Activated CD8-positive, alpha-beta memory T cell treated with anti-CD3 and anti-CD28 coated beads, Interleukin-2, amount 50 U/mL, for 48 hours (primary cell): ENCODE measurements around the gene HOXA9.
A peak's percentile ranks its signal among the peaks of the same experiment; 100 is the strongest.

Experiments
- DNase-seq: peaks from one replicate; pipeline ENCODE4 v3.0.0-alpha.2; 2020

The HOXA9 gene

DNA sequence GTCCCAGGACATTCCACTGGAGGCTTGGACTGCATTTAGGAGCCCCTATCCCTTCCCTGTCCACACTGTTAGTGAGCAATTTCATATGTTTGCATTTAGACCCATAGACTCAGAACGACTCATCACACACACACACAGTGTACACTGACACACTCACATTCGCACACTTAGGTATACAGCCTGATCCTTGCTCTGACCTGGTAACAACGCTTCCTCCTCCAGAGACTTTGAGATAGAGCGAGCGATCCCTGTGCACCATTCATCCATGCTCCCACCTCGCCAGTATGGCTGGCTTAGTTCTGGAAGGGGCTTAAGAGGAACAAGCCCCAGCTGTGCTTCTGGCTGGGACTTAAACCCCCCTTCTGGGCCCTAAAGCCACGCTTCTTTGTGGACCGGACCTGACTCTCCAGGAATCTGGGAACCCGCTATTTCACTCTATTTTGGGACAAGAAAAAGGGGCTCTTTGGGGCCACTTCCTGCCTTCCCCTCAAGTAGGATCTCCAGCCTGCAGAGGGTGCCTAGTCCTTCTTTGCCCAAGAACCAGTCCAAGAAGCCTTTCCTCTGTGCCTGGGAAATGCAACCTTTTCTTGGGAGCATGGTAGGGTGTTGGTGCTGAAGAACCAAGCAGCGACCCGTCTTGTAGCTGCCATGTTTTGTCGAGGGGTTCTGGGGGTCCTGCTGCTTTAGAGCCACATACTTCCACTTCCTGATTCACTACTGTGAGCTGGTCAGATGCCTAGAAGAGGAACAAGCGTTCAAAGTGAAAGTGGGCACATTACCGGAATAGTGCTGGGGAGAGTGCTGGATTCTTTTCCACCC, 35.6 kb upstream of the HOXA9 start:
- DNase-seq = peak; percentile 51

GRCh38 chr7:27199849-27200760, 34.8 kb upstream of the HOXA9 start, which contains the start of gene HOXA13:
Gene HOXA13 (minus strand): TSS chr7:27200091. CDS start chr7:27200077, 14 bp downstream.
- peak; percentile 58 for DNase-seq

DNA sequence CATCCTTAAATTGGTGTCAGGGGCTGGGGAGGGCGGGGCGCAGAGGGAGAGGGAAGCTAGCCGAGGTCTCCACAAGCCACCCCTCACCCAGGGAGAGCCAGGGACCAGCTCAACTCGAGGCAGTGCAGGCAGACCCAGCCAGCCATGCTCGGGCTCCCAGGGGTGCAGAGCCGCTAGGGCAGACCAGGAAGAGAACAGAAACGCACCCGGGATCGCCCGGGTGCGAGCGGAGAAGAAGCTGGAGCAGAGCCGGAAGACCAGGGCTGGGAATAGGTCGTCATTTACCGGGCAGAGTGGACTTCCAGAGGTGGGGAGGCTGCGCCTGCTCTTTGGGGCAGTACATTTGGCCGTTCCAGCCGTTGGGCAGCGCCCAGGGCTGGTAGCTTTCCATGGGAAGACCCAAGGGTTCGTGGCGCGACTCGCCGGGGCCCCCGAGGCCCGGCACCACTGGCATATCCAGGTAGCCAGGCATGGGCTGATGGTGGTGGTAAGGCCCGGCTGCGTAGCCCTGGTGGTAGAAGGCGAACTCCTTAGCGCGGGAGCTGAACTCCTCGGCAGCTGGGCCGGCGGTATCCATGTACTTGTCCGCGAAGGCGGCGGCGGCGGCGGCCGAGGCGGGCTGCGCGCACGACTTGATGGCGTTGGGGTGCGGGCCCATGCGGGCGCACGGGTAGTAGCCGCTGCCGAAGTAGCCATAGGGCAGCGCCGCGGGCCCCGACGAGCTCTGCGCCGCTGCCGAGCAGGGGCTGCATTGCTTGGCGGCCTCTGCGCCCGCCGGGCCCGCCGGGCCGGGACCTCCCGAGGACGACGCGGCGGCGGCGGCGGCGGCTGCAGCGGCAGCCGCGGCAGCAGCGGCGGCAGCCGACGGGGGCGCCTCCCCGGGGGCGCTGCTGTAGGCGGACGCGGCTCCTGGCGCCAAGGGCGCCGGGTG, 33.8 kb upstream of the HOXA9 start:
- DNase-seq = peak; percentile 64

DNA sequence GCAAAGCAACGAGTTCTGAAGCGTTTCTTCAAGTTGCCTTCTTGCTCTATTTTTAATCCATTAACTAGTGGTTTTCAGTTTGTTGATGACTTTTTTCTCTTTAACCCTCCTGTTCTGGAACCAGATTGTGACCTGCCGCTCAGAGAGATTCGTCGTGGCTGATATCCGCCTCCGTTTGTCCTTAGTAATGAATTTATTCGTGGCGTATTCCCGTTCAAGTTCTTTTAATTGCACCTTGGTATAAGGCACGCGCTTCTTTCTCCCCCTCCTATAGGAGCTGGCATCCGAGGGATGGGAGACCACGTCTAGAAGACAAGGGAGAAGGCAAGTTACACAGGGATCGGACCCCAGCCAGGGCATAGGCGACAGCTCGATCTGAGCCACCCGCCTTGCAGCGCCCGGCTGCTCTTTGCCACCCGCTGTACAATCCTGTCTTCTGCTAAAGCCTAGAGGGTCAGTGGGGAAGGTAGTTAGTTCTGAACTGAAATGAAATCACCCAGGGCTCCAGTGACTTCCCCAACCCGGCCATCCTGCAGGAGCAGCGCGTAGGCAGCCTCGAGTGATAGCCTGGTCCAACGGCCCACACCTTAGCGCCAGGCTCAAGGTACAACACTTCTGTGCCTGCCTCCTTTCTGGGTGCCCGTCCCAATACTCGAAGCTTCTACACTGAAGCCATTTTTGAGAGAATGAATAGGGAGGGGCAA, 33.0 kb upstream of the HOXA9 start:
- DNase-seq = peak; percentile 59

- DNase-seq = no peak
Observed at GRCh38 chr7:27197137-27198042, 32.1 kb upstream of the HOXA9 start.

DNA sequence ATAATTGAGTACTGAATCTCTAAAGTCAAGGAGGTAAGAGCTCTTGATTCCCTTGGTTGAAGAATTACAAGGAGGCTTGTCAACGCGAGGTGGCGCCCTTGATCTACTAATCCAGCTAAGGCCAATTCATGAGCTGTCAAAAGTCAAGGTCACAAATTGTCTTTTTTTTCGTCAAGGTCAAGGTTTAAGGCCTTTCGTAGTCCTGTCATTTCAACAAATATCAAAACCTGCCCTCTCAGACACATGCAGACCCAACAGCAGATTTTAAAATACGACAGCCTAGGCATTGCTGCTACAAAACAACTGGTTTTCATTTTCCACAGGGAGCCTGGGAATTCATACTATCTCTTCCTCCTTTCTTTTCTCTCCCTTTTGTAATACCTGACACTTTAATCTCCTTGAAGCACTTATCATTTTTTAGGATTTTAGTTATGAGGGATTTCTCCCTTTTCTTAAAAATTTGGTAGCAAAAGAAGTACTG, 31.0 kb upstream of the HOXA9 start:
- DNase-seq = peak; percentile 91

DNA sequence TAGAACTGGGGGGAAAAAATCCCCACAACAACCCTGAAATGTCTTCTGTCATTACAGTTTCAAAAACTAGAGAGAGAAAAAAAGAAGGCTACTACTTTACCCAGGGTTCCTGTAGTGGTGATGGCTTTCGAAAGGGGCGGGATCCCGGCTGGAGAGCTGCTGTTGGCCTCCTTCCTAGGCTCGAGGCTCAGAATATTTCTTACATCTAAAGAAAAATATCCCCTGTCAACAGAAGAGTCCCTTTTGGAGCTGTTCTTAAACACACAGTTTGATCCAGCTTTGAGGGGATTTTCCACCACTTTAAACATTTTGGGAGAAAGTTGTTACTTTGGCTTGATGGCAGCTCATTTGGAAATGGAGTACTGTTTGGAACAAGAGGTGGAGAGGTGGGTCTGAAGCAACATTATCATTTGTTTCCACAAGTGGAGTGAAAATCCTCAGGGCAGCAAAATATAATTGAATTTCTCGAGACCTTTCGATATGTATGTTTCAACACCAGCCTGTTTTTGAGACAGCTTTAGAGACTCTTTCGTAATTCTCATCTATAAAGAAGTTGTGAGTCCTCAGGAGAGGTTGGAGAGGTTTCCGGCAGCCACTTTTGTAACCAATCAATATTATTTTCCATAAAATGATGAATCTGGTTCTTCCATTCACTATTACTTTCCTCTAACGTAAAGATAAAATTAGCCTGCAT, 29.5 kb upstream of the HOXA9 start:
- no peak for DNase-seq

DNA sequence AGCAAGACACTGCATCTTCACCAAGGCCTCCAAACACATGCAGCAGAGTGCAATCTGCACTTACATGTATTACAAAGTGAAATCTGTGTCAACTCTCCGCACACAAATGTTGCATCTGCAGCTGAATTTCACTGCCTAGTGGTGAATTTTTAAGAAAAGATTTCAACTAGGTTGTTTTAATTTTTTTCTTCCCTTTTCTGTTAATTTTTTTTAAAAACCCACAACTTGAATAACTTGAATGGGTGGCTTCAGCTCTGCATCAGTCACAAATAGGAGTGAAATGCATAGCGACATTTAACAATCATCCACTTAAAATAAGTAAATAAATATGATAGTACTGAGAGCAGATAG, 28.6 kb upstream of the HOXA9 start:
- DNase-seq = no peak

GRCh38 chr7:27193335-27194001, 28.1 kb upstream of the HOXA9 start:
- peak; percentile 49 for DNase-seq

GRCh38 chr7:27192546-27193334, 27.4 kb upstream of the HOXA9 start:
- peak; percentile 53 for DNase-seq

GRCh38 chr7:27191833-27192545, 26.7 kb upstream of the HOXA9 start:
- peak; percentile 57 for DNase-seq

- peak; percentile 46 for DNase-seq
Observed at GRCh38 chr7:27191161-27191731, 25.9 kb upstream of the HOXA9 start.

- DNase-seq = peak; percentile 39
Observed at GRCh38 chr7:27189997-27190748, 24.8 kb upstream of the HOXA9 start.

DNA sequence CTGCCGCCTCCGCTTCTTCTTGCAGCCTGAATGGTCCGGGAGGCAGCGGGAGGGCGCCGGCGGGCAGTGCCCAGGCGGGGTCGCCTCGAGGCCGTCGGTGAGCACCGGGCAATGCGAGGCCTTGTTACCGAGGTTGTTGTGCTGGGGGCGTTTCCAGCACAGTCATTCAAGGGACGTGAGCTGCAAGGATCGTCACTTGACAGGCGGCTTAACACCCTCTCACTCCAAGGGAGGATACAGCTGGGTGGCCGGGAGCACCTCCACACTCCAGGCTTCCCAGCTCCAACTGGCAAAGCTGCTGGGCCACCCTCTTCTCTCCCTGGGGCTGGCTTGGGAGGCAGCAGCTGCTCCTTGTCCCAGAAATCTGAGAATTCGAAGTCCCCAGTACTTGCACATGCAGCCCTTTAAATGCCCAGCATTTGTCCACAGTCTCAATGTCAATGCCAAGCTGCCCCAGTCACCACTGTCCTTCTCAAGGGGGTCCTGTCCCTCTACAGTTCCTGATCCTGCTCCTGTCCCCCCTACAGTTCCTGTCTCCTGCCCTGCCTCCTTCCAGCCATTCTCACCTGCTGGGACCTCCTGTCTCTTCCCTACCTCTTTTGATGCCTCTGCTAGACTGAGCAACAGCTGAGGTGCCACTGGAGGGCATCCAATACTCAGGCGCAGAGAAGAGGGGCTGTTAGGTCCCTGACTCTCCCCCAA, 24.1 kb upstream of the HOXA9 start:
- DNase-seq = peak; percentile 51

DNA sequence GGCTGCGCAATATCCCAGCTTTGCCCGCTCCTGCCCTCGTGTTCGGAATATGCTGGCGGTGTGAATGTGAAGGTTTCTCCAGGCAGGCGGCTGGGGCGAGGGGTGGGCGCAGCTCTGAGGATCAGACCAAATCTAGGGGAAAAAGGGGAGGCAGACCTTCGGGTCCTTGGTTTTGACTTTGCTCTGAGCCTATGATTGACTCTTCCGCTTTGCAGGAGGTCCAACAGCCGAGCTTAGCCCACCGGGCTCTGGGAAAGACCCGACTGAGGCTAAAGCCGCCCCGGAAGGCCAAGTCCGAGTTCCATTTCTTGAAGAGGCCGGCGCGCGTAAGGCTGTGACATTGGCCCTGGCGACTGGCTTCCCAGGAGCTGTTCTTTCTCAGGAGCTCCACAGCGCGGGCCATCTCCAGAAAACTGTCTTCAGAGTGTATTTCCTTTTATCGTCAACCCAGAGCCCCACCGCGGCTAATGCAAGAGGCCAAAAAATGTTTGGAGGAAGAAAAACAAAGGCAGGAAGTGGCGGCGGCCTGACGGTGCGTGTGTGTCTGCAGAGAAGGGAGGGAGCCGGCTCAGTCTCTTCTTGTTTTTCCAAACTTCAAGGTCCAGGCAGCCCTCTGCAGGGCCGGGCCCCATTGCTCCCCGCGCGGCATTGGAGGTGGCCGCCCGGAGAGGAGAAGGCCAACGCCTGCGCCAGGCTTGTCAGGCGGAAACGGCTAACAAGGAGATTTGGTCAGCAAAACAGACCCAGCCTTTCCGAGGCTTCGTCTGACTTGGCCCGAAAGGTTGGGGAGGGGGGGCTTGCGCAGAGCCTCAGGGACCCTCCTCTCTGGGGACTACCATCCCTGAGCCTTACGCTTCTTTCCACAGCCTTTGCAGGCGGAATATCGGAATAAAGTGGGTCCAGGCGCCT, 23.3 kb upstream of the HOXA9 start:
- DNase-seq = peak; percentile 59
